Measurements from ENCODE around the gene KLHL33.

- TF ChIP-seq CTCF (IDR thresholded peaks at IDR 0.05) (no peak), POLR2A (IDR thresholded peaks at IDR 0.05) (no peak)
These were observed 41.4 kb upstream of the KLHL33 start for GRCh38 chr14:20477211-20477876.
